ENCODE data around the gene TMEM47.

Gene TMEM47

GRCh38 chrX:34586346-34586911, 70.7 kb downstream of the TMEM47 start:
- Histone ChIP-seq H3K9ac (ENCODE audit: insufficient read length, low read depth) (no peak overlapping the region), H3K27me3 (ENCODE audit: insufficient read depth, insufficient read length) (no peaks in the 10 kb centered on the region), H3K4me1 (ENCODE audit: insufficient read depth, insufficient read length) (no peaks in the 10 kb centered on the region), H3K4me3 (ENCODE audit: insufficient read length, low read depth) (no peak overlapping the region), H3K9me3 (ENCODE audit: insufficient read depth, low read length) (no peaks in the 10 kb centered on the region), H3K36me3 (ENCODE audit: insufficient read depth, insufficient read length, low read length) (no peaks in the 10 kb centered on the region)
- TF ChIP-seq ZNF274 (IDR thresholded peaks at IDR 0.05; ENCODE audit: low read depth, low read length): no peak
- TF ChIP-seq YY1 (IDR thresholded peaks at IDR 0.05; ENCODE audit: insufficient read depth, insufficient read length): no peak
- TF ChIP-seq SUZ12 (IDR thresholded peaks at IDR 0.05; ENCODE audit: extremely low read depth, insufficient read depth, insufficient read length): no peak
- no peak for DNase-seq (ENCODE audit: low read depth, low spot score)

GRCh38 chrX:34585561-34585960, 71.5 kb downstream of the TMEM47 start:
- no peak for DNase-seq (ENCODE audit: low read depth, low spot score)
- no peaks in the 10 kb centered on the region for H3K9me3 ChIP-seq (ENCODE audit: insufficient read depth, low read length)
- TF ChIP-seq YY1 (IDR thresholded peaks at IDR 0.05; ENCODE audit: insufficient read depth, insufficient read length) (no peak), SUZ12 (IDR thresholded peaks at IDR 0.05; ENCODE audit: extremely low read depth, insufficient read depth, insufficient read length) (no peak), ZNF274 (IDR thresholded peaks at IDR 0.05; ENCODE audit: low read depth, low read length) (no peak)
- no peaks in the 10 kb centered on the region for H3K4me1 ChIP-seq (ENCODE audit: insufficient read depth, insufficient read length)
- H3K4me3 ChIP-seq (ENCODE audit: insufficient read length, low read depth): no peak overlapping the region
- no peaks in the 10 kb centered on the region for H3K27me3 ChIP-seq (ENCODE audit: insufficient read depth, insufficient read length)
- no peaks in the 10 kb centered on the region for H3K36me3 ChIP-seq (ENCODE audit: insufficient read depth, insufficient read length, low read length)
- no peak overlapping the region for H3K9ac ChIP-seq (ENCODE audit: insufficient read length, low read depth)

- DNase-seq (ENCODE audit: low read depth, low spot score): no peak
- no peak overlapping the region for H3K4me3 ChIP-seq (ENCODE audit: insufficient read length, low read depth)
- H3K27me3 ChIP-seq (ENCODE audit: insufficient read depth, insufficient read length): no peaks in the 10 kb centered on the region
- H3K4me1 ChIP-seq (ENCODE audit: insufficient read depth, insufficient read length): no peaks in the 10 kb centered on the region
- no peaks in the 10 kb centered on the region for H3K9me3 ChIP-seq (ENCODE audit: insufficient read depth, low read length)
- H3K36me3 ChIP-seq (ENCODE audit: insufficient read depth, insufficient read length, low read length): no peaks in the 10 kb centered on the region
- H3K9ac ChIP-seq (ENCODE audit: insufficient read length, low read depth): no peak overlapping the region
- TF ChIP-seq YY1 (IDR thresholded peaks at IDR 0.05; ENCODE audit: insufficient read depth, insufficient read length) (no peak), SUZ12 (IDR thresholded peaks at IDR 0.05; ENCODE audit: extremely low read depth, insufficient read depth, insufficient read length) (no peak), ZNF274 (IDR thresholded peaks at IDR 0.05; ENCODE audit: low read depth, low read length) (no peak)
Measured at GRCh38 chrX:34584781-34585180, 72.3 kb downstream of the TMEM47 start.

GRCh38 chrX:34580069-34580468, 77.0 kb downstream of the TMEM47 start:
- no peak for TF ChIP-seq ZNF274 (IDR thresholded peaks at IDR 0.05; ENCODE audit: low read depth, low read length)
- TF ChIP-seq SUZ12 (IDR thresholded peaks at IDR 0.05; ENCODE audit: extremely low read depth, insufficient read depth, insufficient read length): no peak
- no peak for TF ChIP-seq YY1 (IDR thresholded peaks at IDR 0.05; ENCODE audit: insufficient read depth, insufficient read length)

GRCh38 chrX:34578237-34578636, 78.8 kb downstream of the TMEM47 start:
- Histone ChIP-seq H3K27me3 (ENCODE audit: insufficient read depth, insufficient read length) (no peaks in the 10 kb centered on the region), H3K36me3 (ENCODE audit: insufficient read depth, insufficient read length, low read length) (no peaks in the 10 kb centered on the region), H3K4me1 (ENCODE audit: insufficient read depth, insufficient read length) (no peaks in the 10 kb centered on the region), H3K9me3 (ENCODE audit: insufficient read depth, low read length) (no peaks in the 10 kb centered on the region), H3K9ac (ENCODE audit: insufficient read length, low read depth) (no peak overlapping the region), H3K4me3 (ENCODE audit: insufficient read length, low read depth) (no peak overlapping the region)
- no peak for DNase-seq (ENCODE audit: low read depth, low spot score)
- no peak for TF ChIP-seq ZNF274 (IDR thresholded peaks at IDR 0.05; ENCODE audit: low read depth, low read length)
- TF ChIP-seq YY1 (IDR thresholded peaks at IDR 0.05; ENCODE audit: insufficient read depth, insufficient read length): no peak
- TF ChIP-seq SUZ12 (IDR thresholded peaks at IDR 0.05; ENCODE audit: extremely low read depth, insufficient read depth, insufficient read length): no peak

More at GRCh38 chrX:34580069-34580468, 77.0 kb downstream of the TMEM47 start:
- Histone ChIP-seq H3K4me3 (ENCODE audit: insufficient read length, low read depth) (no peak overlapping the region), H3K27me3 (ENCODE audit: insufficient read depth, insufficient read length) (no peaks in the 10 kb centered on the region), H3K9ac (ENCODE audit: insufficient read length, low read depth) (no peak overlapping the region), H3K36me3 (ENCODE audit: insufficient read depth, insufficient read length, low read length) (no peaks in the 10 kb centered on the region), H3K4me1 (ENCODE audit: insufficient read depth, insufficient read length) (no peaks in the 10 kb centered on the region), H3K9me3 (ENCODE audit: insufficient read depth, low read length) (no peaks in the 10 kb centered on the region)
- no peak for DNase-seq (ENCODE audit: low read depth, low spot score)
